ENCODE results near the gene AHI1.

Gene AHI1

GRCh38 chr6:135280375-135281136, 217.0 kb downstream of the AHI1 start:
- Histone ChIP-seq H3K4me1 (ENCODE audit: low read length) (no peaks in the 10 kb centered on the region), H3K36me3 (replicated peaks; ENCODE audit: insufficient read depth, low read length) (no peaks in the 10 kb centered on the region), H3K27ac (ENCODE audit: low read length) (no peak overlapping the region), H3F3A (ENCODE audit: insufficient read depth, low read length) (no peaks in the 10 kb centered on the region), H3K4me2 (ENCODE audit: low read depth, low read length) (no peak overlapping the region), H3K4me3 (ENCODE audit: low read length) (no peak overlapping the region), H3K27me3 (replicated peaks; ENCODE audit: insufficient read depth, low read length) (no peaks in the 10 kb centered on the region), H3K9me3 (replicated peaks; ENCODE audit: insufficient read depth, low read length) (no peaks in the 10 kb centered on the region), H4K20me1 (ENCODE audit: insufficient read depth, low read length) (no peaks in the 10 kb centered on the region), H3K9me2 (replicated peaks; ENCODE audit: insufficient read depth, low read length) (no peaks in the 10 kb centered on the region), H3K79me2 (ENCODE audit: low read length) (no peaks in the 10 kb centered on the region), H3K9ac (ENCODE audit: low read length) (no peak overlapping the region), H2AFZ (ENCODE audit: low read length) (no peak overlapping the region)
- no peak for DNase-seq
- no peak for TF ChIP-seq EZH2phosphoT487 (IDR thresholded peaks at IDR 0.05; ENCODE audit: low read length)
- TF ChIP-seq, protein P1, sequence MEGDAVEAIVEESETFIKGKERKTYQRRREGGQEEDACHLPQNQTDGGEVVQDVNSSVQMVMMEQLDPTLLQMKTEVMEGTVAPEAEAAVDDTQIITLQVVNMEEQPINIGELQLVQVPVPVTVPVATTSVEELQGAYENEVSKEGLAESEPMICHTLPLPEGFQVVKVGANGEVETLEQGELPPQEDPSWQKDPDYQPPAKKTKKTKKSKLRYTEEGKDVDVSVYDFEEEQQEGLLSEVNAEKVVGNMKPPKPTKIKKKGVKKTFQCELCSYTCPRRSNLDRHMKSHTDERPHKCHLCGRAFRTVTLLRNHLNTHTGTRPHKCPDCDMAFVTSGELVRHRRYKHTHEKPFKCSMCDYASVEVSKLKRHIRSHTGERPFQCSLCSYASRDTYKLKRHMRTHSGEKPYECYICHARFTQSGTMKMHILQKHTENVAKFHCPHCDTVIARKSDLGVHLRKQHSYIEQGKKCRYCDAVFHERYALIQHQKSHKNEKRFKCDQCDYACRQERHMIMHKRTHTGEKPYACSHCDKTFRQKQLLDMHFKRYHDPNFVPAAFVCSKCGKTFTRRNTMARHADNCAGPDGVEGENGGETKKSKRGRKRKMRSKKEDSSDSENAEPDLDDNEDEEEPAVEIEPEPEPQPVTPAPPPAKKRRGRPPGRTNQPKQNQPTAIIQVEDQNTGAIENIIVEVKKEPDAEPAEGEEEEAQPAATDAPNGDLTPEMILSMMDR (IDR thresholded peaks at IDR 0.05; ENCODE audit: low read length), result no peak
- TF ChIP-seq EZH2 (optimal IDR thresholded peaks at IDR 0.05; ENCODE audit: low read depth, low read length), result no peak

DNA sequence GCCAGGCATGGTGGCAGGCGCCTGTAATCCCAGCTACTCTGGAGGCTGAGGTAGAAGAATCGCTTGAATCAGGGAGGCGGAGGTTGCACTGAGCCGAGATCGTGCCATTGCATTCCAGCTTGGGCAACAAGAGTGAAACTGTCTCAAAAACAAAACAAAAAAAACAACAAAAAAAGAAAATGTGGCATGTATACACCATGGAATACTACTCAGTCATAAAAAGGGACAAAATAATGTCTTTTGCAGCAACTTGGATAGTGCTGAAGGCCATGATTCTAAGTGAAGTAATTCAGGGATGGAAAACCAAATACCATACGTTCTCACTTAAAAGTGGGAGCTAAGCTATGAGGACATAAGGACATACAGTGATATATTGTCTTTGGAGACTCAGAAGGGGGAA, 220.1 kb downstream of the AHI1 start:
- no peaks in the 10 kb centered on the region for H3K4me1 ChIP-seq (ENCODE audit: low read length)
- no peaks in the 10 kb centered on the region for H3K79me2 ChIP-seq (ENCODE audit: low read length)
- no peak overlapping the region for H3K27ac ChIP-seq (ENCODE audit: low read length)
- no peaks in the 10 kb centered on the region for H3F3A ChIP-seq (ENCODE audit: insufficient read depth, low read length)
- H3K4me2 ChIP-seq (ENCODE audit: low read depth, low read length), result no peak overlapping the region
- TF ChIP-seq, protein P1 (IDR thresholded peaks at IDR 0.05; ENCODE audit: low read length), result no peak
- TF ChIP-seq EZH2 (optimal IDR thresholded peaks at IDR 0.05; ENCODE audit: low read depth, low read length), result no peak
- TF ChIP-seq EZH2phosphoT487 (IDR thresholded peaks at IDR 0.05; ENCODE audit: low read length), result no peak
- H4K20me1 ChIP-seq (ENCODE audit: insufficient read depth, low read length), result no peaks in the 10 kb centered on the region
- no peaks in the 10 kb centered on the region for H3K9me2 ChIP-seq (replicated peaks; ENCODE audit: insufficient read depth, low read length)
- H3K9me3 ChIP-seq (replicated peaks; ENCODE audit: insufficient read depth, low read length), result no peaks in the 10 kb centered on the region
- H3K9ac ChIP-seq (ENCODE audit: low read length), result no peak overlapping the region
- no peak overlapping the region for H2AFZ ChIP-seq (ENCODE audit: low read length)
- no peaks in the 10 kb centered on the region for H3K27me3 ChIP-seq (replicated peaks; ENCODE audit: insufficient read depth, low read length)
- DNase-seq, result no peak
- no peak overlapping the region for H3K4me3 ChIP-seq (ENCODE audit: low read length)
- H3K36me3 ChIP-seq (replicated peaks; ENCODE audit: insufficient read depth, low read length), result no peaks in the 10 kb centered on the region

DNA sequence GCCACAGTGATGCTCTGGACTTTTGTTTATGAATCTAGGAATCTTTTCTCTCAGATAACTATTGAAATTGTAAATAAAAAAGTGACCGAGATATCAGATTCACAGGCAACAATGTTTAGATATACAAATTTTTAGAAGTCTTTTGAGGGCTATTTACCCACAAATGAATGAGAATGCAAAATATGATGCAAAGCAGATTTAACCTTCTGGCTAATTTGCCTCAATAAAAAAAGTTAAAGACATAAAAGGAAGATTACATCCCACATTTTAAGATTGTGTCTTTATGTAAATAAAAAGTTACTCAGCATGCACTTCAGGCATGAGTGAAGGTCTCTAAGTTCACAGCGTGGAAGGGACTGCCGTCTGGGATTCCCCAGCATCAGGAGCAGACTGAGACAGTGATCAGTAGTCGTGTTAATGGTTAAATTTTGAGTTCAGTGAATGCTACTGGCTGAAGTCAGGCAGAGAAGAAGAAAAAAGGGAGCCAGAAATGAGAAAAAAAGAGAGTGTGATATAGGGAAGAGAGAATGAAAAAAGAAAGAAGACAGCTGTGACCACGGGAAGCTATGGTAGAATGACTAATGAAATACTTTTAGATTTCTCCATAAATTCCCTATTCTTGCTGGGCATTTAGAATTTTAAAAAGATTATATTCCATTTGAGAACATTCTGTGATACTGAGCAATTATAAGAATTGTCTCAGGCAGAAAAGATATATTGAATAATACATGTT, 222.8 kb downstream of the AHI1 start:
- no peaks in the 10 kb centered on the region for H3K27me3 ChIP-seq (replicated peaks; ENCODE audit: insufficient read depth, low read length)
- no peaks in the 10 kb centered on the region for H4K20me1 ChIP-seq (ENCODE audit: insufficient read depth, low read length)
- no peaks in the 10 kb centered on the region for H3K9me3 ChIP-seq (replicated peaks; ENCODE audit: insufficient read depth, low read length)
- no peak overlapping the region for H2AFZ ChIP-seq (ENCODE audit: low read length)
- no peaks in the 10 kb centered on the region for H3K79me2 ChIP-seq (ENCODE audit: low read length)
- no peak overlapping the region for H3K9ac ChIP-seq (ENCODE audit: low read length)
- H3K4me1 ChIP-seq (ENCODE audit: low read length), result no peaks in the 10 kb centered on the region
- DNase-seq, result no peak
- no peaks in the 10 kb centered on the region for H3F3A ChIP-seq (ENCODE audit: insufficient read depth, low read length)
- H3K9me2 ChIP-seq (replicated peaks; ENCODE audit: insufficient read depth, low read length), result no peaks in the 10 kb centered on the region
- no peaks in the 10 kb centered on the region for H3K36me3 ChIP-seq (replicated peaks; ENCODE audit: insufficient read depth, low read length)
- H3K4me3 ChIP-seq (ENCODE audit: low read length), result no peak overlapping the region
- no peak overlapping the region for H3K27ac ChIP-seq (ENCODE audit: low read length)
- TF ChIP-seq, protein P1 (IDR thresholded peaks at IDR 0.05; ENCODE audit: low read length), result no peak
- no peak overlapping the region for H3K4me2 ChIP-seq (ENCODE audit: low read depth, low read length)
